ENCODE data around the gene PCDHGA5.

GRCh38 chr5:141373673-141374317 is 9.8 kb downstream of the PCDHGA5 start, which contains the start of gene PCDHGA6:
- TF ChIP-seq POLR2AphosphoS5 (IDR thresholded peaks at IDR 0.05) (no peak), POLR2A (IDR thresholded peaks at IDR 0.05) (no peak), CTCF (IDR thresholded peaks at IDR 0.05) (peak in 3 of 4 experiments; percentile 15 to 40 (median 33))

All from gastroesophageal sphincter (tissue), 3 donors.